IMR-90 (cell line): ENCODE results near the gene LMO2. TPM values are rescaled to one million over a fixed set of nuclear protein-coding genes. Genes with fewer than 3 reads are reported as not detected.

Experiments
- ATAC-seq: fragments of 200-7000 bp; cut with Tn5 transposase; 2 replicates; pipeline ENCODE4 v1.9.1; 2020; ENCODE audit warnings: low read depth, mild to moderate bottlenecking, moderate library complexity
- BruUV-seq: library from RNA; stranded (reverse); fragments of 400-500 nt; replicated peaks from 2 replicates; lab custom pipeline; 2021; lab: Mats Ljungman, UMichigan
- CTCF ChIA-PET: fragments of 300-600 bp; formaldehyde crosslinking; extraction: SDS; loops from one replicate; lab custom pipeline; 2021; ENCODE audit warnings: antibody characterized with exemption; lab: Yijun Ruan, JAX
- POLR2A ChIA-PET: fragments of 300-600 bp; sonication (Branson Sonifier 250); formaldehyde crosslinking; loops from one replicate; lab custom pipeline; 2022; ENCODE audit warnings: antibody characterized with exemption; ENCODE audit not compliant: unreplicated experiment; lab: Charles Lee
- DNase-seq: peaks from one replicate; pipeline ENCODE4 v3.0.0; 2013
- H2AFZ ChIP-seq: replicated peaks from 2 replicates; pipeline ENCODE3; 2013; ENCODE audit warnings: low read length, mild to moderate bottlenecking; ENCODE audit not compliant: poor library complexity
- H2AK5ac ChIP-seq: 2 replicates; pipeline ENCODE4 v1.6.1; 2013; ENCODE audit warnings: low read depth, low read length, inconsistent platforms
- H2AK9ac ChIP-seq: replicated peaks from 2 replicates; pipeline ENCODE3; 2013; ENCODE audit warnings: mild to moderate bottlenecking, low read depth, low read length, moderate library complexity; ENCODE audit not compliant: poor library complexity
- H2BK120ac ChIP-seq: 2 replicates; pipeline ENCODE4 v1.6.1; 2013; ENCODE audit warnings: low read depth, low read length, inconsistent platforms
- H2BK15ac ChIP-seq: 3 replicates; pipeline ENCODE4 v1.6.1; 2013; ENCODE audit warnings: low read depth, low read length, inconsistent platforms
- H2BK20ac ChIP-seq: 2 replicates; pipeline ENCODE4 v1.6.1; 2013; ENCODE audit warnings: low read depth, mild to moderate bottlenecking, inconsistent platforms, low read length, moderate library complexity
- H2BK5ac ChIP-seq: 2 replicates; pipeline ENCODE4 v1.6.1; 2013; ENCODE audit warnings: mild to moderate bottlenecking, low read depth, low read length, inconsistent platforms; ENCODE audit not compliant: poor library complexity, severe bottlenecking
- H3K14ac ChIP-seq: replicated peaks from 2 replicates; pipeline ENCODE4 v1.6.1; 2013; ENCODE audit warnings: low read depth, low read length, inconsistent platforms
- H3K18ac ChIP-seq: 2 replicates; pipeline ENCODE4 v1.6.1; 2013; ENCODE audit warnings: low read depth, low read length, control low read depth
- H3K23ac ChIP-seq: 2 replicates; pipeline ENCODE4 v1.6.1; 2013; ENCODE audit warnings: low read depth, low read length, inconsistent platforms
- H3K27ac ChIP-seq: 2 replicates; pipeline ENCODE4 v1.5.1; 2013; ENCODE audit warnings: mild to moderate bottlenecking, control low read depth, low read length; ENCODE audit not compliant: insufficient read depth
- H3K27me3 ChIP-seq: 2 replicates; pipeline ENCODE4 v1.6.1; 2013; ENCODE audit warnings: low read length; ENCODE audit not compliant: control insufficient read depth, insufficient read depth
- H3K36me3 ChIP-seq: 2 replicates; pipeline ENCODE4 v1.6.1; 2013; ENCODE audit warnings: low read length, mixed read lengths; ENCODE audit not compliant: control insufficient read depth, insufficient read depth
- H3K4ac ChIP-seq: 2 replicates; pipeline ENCODE4 v1.6.1; 2013; ENCODE audit warnings: low read depth, low read length, inconsistent platforms
- H3K4me1 ChIP-seq: 2 replicates; pipeline ENCODE4 v1.6.1; 2013; ENCODE audit warnings: low read length, mixed read lengths; ENCODE audit not compliant: control insufficient read depth, insufficient read depth
- H3K4me2 ChIP-seq: 2 replicates; pipeline ENCODE4 v1.6.1; 2013; ENCODE audit warnings: low read depth, mild to moderate bottlenecking, control low read depth, low read length, moderate library complexity
- H3K4me3 ChIP-seq: 2 replicates; pipeline ENCODE4 v1.5.1; 2013; ENCODE audit warnings: low read depth, mild to moderate bottlenecking, control low read depth, low read length, moderate library complexity; ENCODE audit not compliant: insufficient read depth
- H3K56ac ChIP-seq: 2 replicates; pipeline ENCODE4 v1.6.1; 2013; ENCODE audit warnings: low read length, inconsistent platforms; ENCODE audit not compliant: insufficient read depth; ENCODE audit errors: extremely low read depth
- H3K79me1 ChIP-seq, 2 experiments: 2 replicates each; pipeline ENCODE4 v1.6.1; 2013; ENCODE audit warnings: low read length in 2 of 2, inconsistent platforms in 1 of 2, low read depth in 1 of 2
- H3K9ac ChIP-seq: 2 replicates; pipeline ENCODE4 v1.6.1; 2013; ENCODE audit warnings: low read depth, low read length, control low read depth
- H3K9me1 ChIP-seq: 2 replicates; pipeline ENCODE4 v1.6.1; 2013; ENCODE audit warnings: low read length, inconsistent platforms; ENCODE audit not compliant: insufficient read depth
- H3K9me3 ChIP-seq: 2 replicates; pipeline ENCODE4 v1.6.1; 2013; ENCODE audit warnings: low read length; ENCODE audit not compliant: control insufficient read depth, insufficient read depth
- H4K20me1 ChIP-seq: 2 replicates; pipeline ENCODE4 v1.6.1; 2013; ENCODE audit warnings: low read length, inconsistent platforms; ENCODE audit not compliant: insufficient read depth
- H4K5ac ChIP-seq: 2 replicates; pipeline ENCODE4 v1.6.1; 2013; ENCODE audit warnings: mild to moderate bottlenecking, low read depth, low read length, control low read depth
- H4K8ac ChIP-seq, 2 experiments: 2 replicates each; pipeline ENCODE4 v1.6.1; 2013; ENCODE audit warnings: low read depth in 2 of 2, low read length in 2 of 2, control low read depth in 1 of 2, inconsistent platforms in 1 of 2
- H4K91ac ChIP-seq: 2 replicates; pipeline ENCODE4 v1.6.1; 2013; ENCODE audit warnings: low read depth, low read length, inconsistent platforms; ENCODE audit not compliant: insufficient read depth
- BHLHE40 ChIP-seq: fragments of 150-350 bp; IDR thresholded peaks from 2 replicates; pipeline ENCODE4 v1.6.1; 2016; ENCODE audit warnings: mild to moderate bottlenecking, low read depth, low read length
- CEBPB ChIP-seq: IDR thresholded peaks from 2 replicates; pipeline ENCODE4 v1.6.1; 2012; ENCODE audit warnings: low read depth, low read length, improper control_type of control experiment
- CHD1 ChIP-seq: IDR thresholded peaks from 2 replicates; pipeline ENCODE4 v1.6.1; 2012; ENCODE audit warnings: low read depth, low read length, improper control_type of control experiment
- CTCF ChIP-seq: conservative IDR thresholded peaks from 2 replicates; pipeline ENCODE4 v1.5.1; 2012; ENCODE audit warnings: mild to moderate bottlenecking, low read depth, low read length, improper control_type of control experiment
- FOS ChIP-seq: fragments of 150-350 bp; IDR thresholded peaks from 2 replicates; pipeline ENCODE4 v1.6.1; 2016; ENCODE audit warnings: low read depth, low read length
- MAFK ChIP-seq: IDR thresholded peaks from 2 replicates; pipeline ENCODE4 v1.6.1; 2012; ENCODE audit warnings: low read depth, low read length, improper control_type of control experiment
- MAZ ChIP-seq: IDR thresholded peaks from 2 replicates; pipeline ENCODE4 v1.6.1; 2012; ENCODE audit warnings: low read depth, mild to moderate bottlenecking, low read length, improper control_type of control experiment, moderate library complexity, borderline replicate concordance
- MXI1 ChIP-seq: IDR thresholded peaks from 2 replicates; pipeline ENCODE4 v1.6.1; 2012; ENCODE audit warnings: low read depth, mild to moderate bottlenecking, low read length, moderate library complexity, borderline replicate concordance
- NFE2L2 ChIP-seq: fragments of 150-350 bp; IDR thresholded peaks from 2 replicates; pipeline ENCODE4 v1.6.1; 2016; ENCODE audit warnings: low read depth, mild to moderate bottlenecking, low read length
- POLR2A ChIP-seq: IDR thresholded peaks from 2 replicates; pipeline ENCODE4 v1.6.1; 2012; ENCODE audit warnings: mild to moderate bottlenecking, low read depth, low read length
- RAD21 ChIP-seq: IDR thresholded peaks from 2 replicates; pipeline ENCODE4 v1.6.1; 2012; ENCODE audit warnings: low read length, improper control_type of control experiment
- RCOR1 ChIP-seq: IDR thresholded peaks from 2 replicates; pipeline ENCODE4 v1.6.1; 2012; ENCODE audit warnings: mild to moderate bottlenecking, low read length, improper control_type of control experiment; ENCODE audit not compliant: insufficient replicate concordance
- RFX5 ChIP-seq: IDR thresholded peaks from 2 replicates; pipeline ENCODE4 v1.8.0; 2012; ENCODE audit warnings: low read depth, mild to moderate bottlenecking, low read length, moderate library complexity
- SMC3 ChIP-seq: fragments of 150-350 bp; IDR thresholded peaks from 2 replicates; pipeline ENCODE4 v1.6.1; 2016; ENCODE audit warnings: low read depth, mild to moderate bottlenecking, antibody characterized with exemption, low read length, moderate library complexity
- USF2 ChIP-seq: fragments of 150-350 bp; IDR thresholded peaks from 2 replicates; pipeline ENCODE4 v1.6.1; 2017; ENCODE audit warnings: mild to moderate bottlenecking, antibody characterized with exemption, low read length, low read depth
- WGBS, 2 experiments: methylation state at CpG; one replicate each; pipeline versions ENCODE4 v1.1.5 to v1.1.7; 2013; ENCODE audit warnings: missing lambda C conversion rate in 2 of 2; ENCODE audit not compliant: insufficient read length in 1 of 2; ENCODE audit errors: extremely low coverage in 2 of 2; 5-methylcytosine and 5-hydroxymethylcytosine counted together
- dilution Hi-C: fragments of 300-500 bp; cut with HindIII; formaldehyde crosslinking; loops from one replicate; pipeline ENCODE4 v1.14.3; 2018; ENCODE audit warnings: low sequenced_read_pairs; ENCODE audit not compliant: unreplicated experiment
- in situ Hi-C: fragments of 300-500 bp; cut with MboI; formaldehyde crosslinking; loops from 3 replicates; pipeline ENCODE4 v1.14.3; 2019; ENCODE audit warnings: low sequenced_read_pairs, inconsistent platforms, mixed read lengths
- intact Hi-C: fragments of 100-400 bp; cut with micrococcal nuclease; formaldehyde crosslinking; loops from 2 replicates; pipeline ENCODE4 v1.10.0; 2022
- polyA plus RNA-seq, 3 experiments: library from polyadenylated mRNA; depleted of rRNA; stranded (reverse); fragments of >200 nt; gene quantifications; 2 replicates each; pipeline ENCODE4 v1.2.3, GENCODE V29; 2012; ENCODE audit warnings: low replicate concordance in 1 of 3
- total RNA-seq: library from RNA; depleted of rRNA; stranded (reverse); fragments of >200 nt; gene quantifications from 2 replicates; pipeline ENCODE4 v1.2.3, GENCODE V29; 2012
- TF ChIP-seq, protein P1 (sequence below): fragments of 150-350 bp; IDR thresholded peaks from 2 replicates; pipeline ENCODE4 v1.6.1; 2016; ENCODE audit warnings: low read depth, mild to moderate bottlenecking, low read length, moderate library complexity, borderline replicate concordance

LMO2 gene
- total and polyA plus RNA-seq, 2 of the 4 experiments (the other 2 are of a cell fraction): not detected

DNA sequence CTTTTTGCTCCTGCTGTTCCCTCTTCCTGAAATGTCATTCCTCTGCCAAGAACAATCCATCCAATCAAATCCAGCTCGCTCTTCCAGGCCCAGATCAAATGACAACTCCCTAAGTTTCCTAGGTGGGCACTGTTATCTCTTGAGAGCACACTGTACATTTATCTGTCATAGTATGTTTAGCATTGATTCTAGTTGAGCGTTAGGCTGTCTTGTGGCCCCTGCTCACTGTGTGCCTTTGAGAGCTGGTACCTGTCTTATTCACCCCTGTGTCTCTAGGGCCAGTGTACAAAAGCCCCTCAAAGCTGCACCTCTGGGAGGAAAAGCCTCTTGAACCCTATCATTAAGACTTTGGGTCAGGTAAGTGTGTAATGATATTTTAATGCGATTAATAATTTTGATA, 7.1 kb upstream of the LMO2 start:
- no peaks in the 10 kb centered on the region for H3K79me1 ChIP-seq
- intact Hi-C loops (no loop called here), dilution Hi-C loops (no loop called here), in situ Hi-C loops (no loop called here)
- no peak overlapping the region for H2BK5ac ChIP-seq
- no peak overlapping the region for H3K23ac ChIP-seq
- DNase-seq (no peak), ATAC-seq (no peak)
- H4K91ac ChIP-seq: no peak overlapping the region
- CTCF ChIA-PET: no interaction called here
- H3K56ac ChIP-seq: no peak overlapping the region
- no peak overlapping the region for H2AK5ac ChIP-seq
- H2BK15ac ChIP-seq: no peak overlapping the region
- TF ChIP-seq MAZ (no peak), RFX5 (no peak), FOS (no peak), CTCF (no peak), MAFK (no peak), SMC3 (no peak), CEBPB (no peak), NFE2L2 (no peak), MXI1 (no peak), BHLHE40 (no peak), POLR2A (no peak), USF2 (no peak), RAD21 (no peak), RCOR1 (no peak), CHD1 (no peak)
- TF ChIP-seq, protein P1, sequence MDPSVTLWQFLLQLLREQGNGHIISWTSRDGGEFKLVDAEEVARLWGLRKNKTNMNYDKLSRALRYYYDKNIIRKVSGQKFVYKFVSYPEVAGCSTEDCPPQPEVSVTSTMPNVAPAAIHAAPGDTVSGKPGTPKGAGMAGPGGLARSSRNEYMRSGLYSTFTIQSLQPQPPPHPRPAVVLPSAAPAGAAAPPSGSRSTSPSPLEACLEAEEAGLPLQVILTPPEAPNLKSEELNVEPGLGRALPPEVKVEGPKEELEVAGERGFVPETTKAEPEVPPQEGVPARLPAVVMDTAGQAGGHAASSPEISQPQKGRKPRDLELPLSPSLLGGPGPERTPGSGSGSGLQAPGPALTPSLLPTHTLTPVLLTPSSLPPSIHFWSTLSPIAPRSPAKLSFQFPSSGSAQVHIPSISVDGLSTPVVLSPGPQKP: no peak
- BruUV-seq: no TSS peak
- no peak overlapping the region for H2BK20ac ChIP-seq
- WGBS, 2 experiments: no CpG with 5 or more reads among the region's 3 CpGs
- no peak overlapping the region for H3K4me3 ChIP-seq
- no peaks in the 10 kb centered on the region for H3K9me3 ChIP-seq
- H2AK9ac ChIP-seq: no peak overlapping the region
- peaks cover 4% of the 10 kb centered on the region; the same call in 1 of the 2 replicates for H3K9me1 ChIP-seq
- no peak overlapping the region for H3K4ac ChIP-seq
- POLR2A ChIA-PET: no interaction called here
- no peak overlapping the region for H3K4me2 ChIP-seq
- H4K8ac ChIP-seq: no peak overlapping the region
- 0 out of 2 replicates have a peak, but pooled peaks cover 2% of the 10 kb centered on the region for H3K4me1 ChIP-seq
- no peak overlapping the region for H3K9ac ChIP-seq
- no peaks in the 10 kb centered on the region for H4K20me1 ChIP-seq
- H3K27me3 ChIP-seq: peaks cover 25% of the 10 kb centered on the region
- no peak overlapping the region for H4K5ac ChIP-seq
- H3K18ac ChIP-seq: no peak overlapping the region
- H3K36me3 ChIP-seq: no peaks in the 10 kb centered on the region
- no peak overlapping the region for H3K27ac ChIP-seq
- H2AFZ ChIP-seq: no peak overlapping the region
- no peak overlapping the region for H3K14ac ChIP-seq
- no peak overlapping the region for H2BK120ac ChIP-seq
